ENCODE results near the gene CMTM2.
"Not testable (repeated sequence)": the region's sequence is repeated elsewhere in the genome, so short reads cannot be mapped to it uniquely, and the experiment has no call there.

CMTM2 gene

GRCh38 chr16:66605177-66605978 lies 26.1 kb downstream of the CMTM2 start:
- peak in 1 of 2 donors; percentile 17 for DNase-seq (ENCODE audit: extremely low read depth in 1 of 2, low read depth in 1 of 2)

DNA sequence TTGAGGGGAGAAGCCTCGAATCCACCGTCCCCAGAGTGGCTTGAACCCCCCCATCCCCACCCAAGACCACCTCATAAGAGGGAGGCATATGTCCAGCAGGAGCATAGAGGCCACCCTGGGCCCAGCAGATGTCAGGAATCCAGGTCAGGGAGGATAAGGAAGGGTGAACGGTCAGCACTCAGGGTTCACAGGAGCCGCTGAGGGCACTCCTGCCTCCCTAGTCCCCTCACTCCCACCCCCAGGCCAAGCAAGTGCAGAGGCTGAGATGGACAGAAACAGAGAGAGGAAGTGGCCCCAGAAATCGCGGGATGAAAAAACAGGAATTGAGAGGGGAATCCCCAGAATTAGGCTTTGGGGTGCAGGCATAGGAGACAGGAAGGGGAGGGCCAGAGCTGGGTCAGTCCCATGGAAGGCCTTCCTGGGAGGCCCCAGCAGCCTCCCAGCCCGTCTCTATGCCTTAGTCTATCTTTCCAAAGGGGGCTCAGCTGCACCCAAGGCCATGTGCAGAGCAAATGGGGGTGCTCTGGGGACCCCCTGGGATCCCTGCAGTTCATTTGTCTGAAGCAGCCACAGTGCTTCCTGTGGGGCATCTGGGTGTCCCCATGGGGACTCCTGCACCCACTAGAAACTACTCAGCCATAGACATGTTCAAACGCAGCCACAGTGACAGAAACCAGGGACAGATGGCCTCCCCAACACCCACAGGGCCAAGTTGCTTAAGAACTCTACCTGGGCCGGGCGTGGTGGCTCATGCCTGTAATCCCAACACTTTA lies 26.9 kb downstream of the CMTM2 start:
- no peak for DNase-seq (ENCODE audit: extremely low read depth in 1 of 2, low read depth in 1 of 2)

- DNase-seq (ENCODE audit: extremely low read depth in 1 of 2, low read depth in 1 of 2) = peak; percentile 64 to 77
Observed at GRCh38 chr16:66608241-66609138, 29.2 kb downstream of the CMTM2 start.

GRCh38 chr16:66609139-66609510 lies 29.9 kb downstream of the CMTM2 start:
- no peak for DNase-seq (ENCODE audit: extremely low read depth in 1 of 2, low read depth in 1 of 2)

DNA sequence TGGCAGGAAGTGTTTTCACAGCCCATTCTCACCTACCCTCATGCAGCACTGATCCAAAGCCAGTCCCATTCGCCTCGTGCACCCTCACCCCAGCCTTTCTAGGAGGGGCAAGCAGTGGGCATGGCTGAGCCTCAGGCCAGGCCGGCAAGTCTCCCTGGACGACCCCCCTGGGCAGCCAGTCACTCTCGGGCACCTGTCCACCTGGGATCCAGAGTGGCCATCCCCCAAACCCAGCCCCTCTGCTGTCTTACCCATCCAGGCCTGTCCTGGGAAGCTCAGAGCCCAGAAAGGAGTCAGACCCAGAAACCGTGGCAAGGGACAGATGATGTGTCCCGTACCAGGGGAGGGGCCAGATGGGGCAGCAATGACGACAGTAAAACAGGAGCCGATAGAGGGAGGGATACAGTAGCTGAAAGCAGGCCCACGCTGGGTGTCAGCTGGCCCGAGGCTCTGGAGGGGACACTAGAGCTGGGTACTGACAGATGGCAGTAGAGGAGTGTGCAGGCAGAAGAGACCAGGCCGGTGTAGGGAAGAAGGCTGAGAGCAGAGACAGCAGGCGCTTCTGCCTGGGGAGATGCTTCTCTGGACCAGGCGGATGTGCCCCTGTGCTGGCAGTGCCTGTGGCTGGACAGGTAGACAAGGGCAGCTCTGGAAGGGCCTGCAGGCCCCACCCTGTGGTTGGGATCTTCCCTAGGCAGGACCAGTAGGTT lies 31.0 kb downstream of the CMTM2 start:
- no peak for DNase-seq (ENCODE audit: extremely low read depth in 1 of 2, low read depth in 1 of 2)

- not testable (repeated sequence) for DNase-seq (ENCODE audit: extremely low read depth in 1 of 2, low read depth in 1 of 2)
Observed at GRCh38 chr16:66611911-66612310, 32.6 kb downstream of the CMTM2 start.

DNA sequence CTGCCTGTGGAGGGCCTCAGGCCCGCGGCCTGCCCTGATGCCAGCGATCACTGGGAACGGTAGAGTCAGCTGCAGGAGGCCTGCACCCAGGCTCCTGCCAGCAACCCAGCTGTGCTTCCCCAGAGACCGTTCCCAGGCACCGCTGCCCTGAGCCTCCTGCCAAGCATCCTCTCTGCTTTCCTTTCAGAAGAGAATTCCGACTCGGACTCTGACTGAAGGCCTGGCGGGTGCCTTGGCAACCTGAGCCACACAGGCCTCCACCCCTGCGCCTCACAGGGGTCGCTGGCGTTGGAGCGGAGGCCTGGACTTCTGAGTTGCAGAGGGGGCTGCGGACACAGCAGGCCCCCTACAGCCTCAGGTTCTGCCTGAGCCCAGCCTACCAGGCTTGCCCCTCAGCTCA lies 33.2 kb downstream of the CMTM2 start:
- DNase-seq (ENCODE audit: extremely low read depth in 1 of 2, low read depth in 1 of 2) = no peak

DNA sequence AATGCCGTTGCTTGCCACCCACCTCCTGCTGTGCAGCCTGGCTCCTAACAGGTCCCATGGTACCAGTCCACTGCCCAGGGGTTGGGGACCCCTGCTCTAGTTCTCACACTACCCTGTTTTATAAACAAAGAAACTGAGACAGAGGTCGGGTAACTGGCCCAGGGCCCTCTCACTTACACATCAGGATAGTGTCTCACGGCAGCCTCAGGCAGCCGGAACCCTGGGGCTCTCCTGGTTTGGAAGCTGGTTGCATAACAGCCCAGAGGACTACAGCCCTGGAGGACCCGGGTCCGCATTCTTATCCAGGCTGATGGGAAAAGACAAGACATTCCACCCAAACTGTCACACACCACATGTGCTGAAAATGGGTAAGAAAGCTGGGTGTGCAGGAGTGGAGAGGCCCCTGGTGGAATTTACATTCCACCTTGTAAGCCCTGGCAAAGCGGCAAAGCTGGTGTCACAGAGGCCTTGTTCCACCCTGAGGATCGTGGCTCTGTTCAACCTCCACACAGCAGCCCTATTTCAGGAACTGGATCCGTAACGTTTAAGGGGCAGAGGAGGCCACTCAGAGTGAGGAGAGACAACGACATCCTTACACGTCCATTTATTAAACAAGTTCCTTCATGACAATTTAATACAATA lies 35.0 kb downstream of the CMTM2 start:
- DNase-seq (ENCODE audit: extremely low read depth in 1 of 2, low read depth in 1 of 2) = no peak

DNA sequence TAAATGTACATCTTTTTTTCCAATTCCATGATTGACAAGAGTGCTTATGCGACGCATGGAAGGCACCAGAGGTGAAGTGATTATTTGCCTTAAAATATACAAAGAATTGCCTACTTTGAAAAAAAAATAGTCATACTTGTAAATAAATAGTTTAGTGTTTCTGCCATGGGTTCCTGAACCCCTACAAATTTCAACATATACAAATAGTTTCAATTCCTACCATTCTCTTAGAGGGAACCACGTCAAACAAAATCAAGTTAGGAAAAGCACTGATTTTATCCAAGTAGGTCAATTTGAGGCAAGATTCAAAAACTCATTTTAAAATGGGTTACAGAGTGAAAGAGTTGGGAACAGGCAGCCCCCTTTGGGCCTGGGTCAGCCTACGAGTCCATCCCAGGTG lies 36.9 kb downstream of the CMTM2 start:
- DNase-seq (ENCODE audit: extremely low read depth in 1 of 2, low read depth in 1 of 2) = no peak

DNA sequence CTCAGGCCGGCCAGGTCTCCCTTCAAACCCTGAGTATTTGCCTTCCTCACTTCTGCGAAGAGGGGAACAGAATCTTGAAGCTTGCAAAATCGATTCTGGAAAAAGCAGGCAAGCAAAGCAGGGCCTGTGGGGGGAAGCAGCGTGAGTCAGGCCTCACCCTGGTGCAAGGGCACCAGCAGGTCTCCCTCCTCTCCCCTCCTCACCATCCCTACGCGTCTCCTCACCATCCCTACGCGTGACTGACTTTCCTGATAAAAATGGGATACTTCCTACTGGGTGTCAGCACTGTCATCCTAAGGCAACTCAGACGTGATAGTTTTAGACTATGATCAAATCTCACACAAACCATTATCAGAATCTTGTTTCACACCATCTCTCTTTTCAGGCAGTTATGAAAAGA lies 37.3 kb downstream of the CMTM2 start:
- no peak for DNase-seq (ENCODE audit: extremely low read depth in 1 of 2, low read depth in 1 of 2)

- no peak for DNase-seq (ENCODE audit: extremely low read depth in 1 of 2, low read depth in 1 of 2)
Observed at GRCh38 chr16:66617010-66617434, 37.8 kb downstream of the CMTM2 start.

- DNase-seq (ENCODE audit: extremely low read depth in 1 of 2, low read depth in 1 of 2) = no peak
Observed at GRCh38 chr16:66617728-66618127, 38.5 kb downstream of the CMTM2 start.

DNA sequence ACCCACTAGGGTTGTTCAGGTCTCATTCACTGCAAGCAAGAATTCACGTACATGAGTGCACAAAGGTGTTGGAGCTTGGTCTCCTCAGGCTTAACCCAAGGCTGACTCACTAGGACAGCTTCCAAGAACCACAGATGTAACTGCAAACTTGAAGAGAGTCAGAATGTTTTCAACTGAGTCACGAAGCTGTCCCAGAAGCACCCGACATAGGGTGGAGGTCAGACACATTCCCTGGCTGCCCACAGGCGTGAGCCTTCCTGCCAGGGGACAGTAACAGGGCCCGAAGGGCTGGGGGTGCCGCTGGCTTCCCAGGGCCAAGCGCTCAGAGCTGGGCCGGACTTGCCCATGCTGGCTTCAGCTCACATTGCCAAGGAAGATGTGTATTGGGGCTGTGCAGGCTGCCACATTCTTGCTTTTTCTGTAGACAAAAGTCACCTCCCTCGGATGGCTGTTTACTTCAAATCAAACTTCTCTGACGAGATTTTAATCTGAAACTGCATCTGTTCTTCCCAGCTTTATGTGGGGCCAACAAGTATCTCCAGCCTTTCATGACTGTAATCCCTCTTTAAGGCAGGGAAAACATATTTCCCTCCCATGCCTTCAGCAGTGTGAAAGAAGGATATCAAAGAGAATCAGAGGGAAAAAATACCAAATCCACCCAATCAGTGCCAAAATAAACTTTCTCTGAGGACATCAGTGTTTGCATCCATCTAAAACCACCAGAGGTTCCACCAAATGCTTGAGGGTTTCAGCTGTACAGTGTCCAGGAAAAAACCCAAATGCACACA lies 39.5 kb downstream of the CMTM2 start:
- DNase-seq (ENCODE audit: extremely low read depth in 1 of 2, low read depth in 1 of 2) = no peak

DNA sequence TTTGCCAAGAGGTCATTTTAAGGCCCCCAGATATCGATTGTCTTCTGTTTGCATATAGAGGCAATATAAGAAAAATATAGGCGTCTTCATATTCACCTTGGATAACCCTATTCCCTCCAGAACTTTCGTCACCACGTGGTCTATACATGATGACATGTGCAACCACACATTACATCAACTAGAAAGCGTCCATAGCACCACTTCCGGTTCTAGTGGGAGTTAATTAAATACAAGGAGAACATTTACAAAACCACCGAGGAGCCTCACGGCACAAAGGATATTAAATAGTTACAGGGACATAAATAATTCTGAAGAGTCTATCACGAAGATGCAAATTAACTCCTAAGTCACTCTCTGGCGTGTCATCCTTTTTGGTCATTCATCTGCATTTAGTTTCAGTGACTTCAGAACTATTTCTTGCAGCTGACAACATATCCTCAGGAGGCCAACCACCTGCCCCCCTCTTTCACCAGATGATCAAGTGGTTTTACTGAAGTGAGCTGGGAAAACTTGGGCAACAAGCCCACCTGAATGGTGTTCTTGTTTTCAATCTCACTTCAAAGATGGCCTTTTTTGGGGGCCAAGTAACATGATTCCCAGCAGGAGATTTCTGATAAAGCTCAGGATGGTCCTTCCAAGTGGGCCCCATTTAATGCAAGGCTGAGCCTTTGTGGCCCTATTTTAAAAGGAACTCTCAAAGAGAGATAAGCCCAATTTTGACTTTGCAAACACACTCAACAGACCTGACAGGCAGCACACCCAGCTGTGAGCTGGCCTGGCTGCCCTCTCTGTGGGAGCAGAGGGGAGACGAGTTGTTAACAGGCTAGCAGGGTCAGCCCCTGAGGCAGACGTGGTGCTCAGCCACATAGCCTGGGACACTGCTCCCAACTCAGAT lies 40.5 kb downstream of the CMTM2 start:
- no peak for DNase-seq (ENCODE audit: extremely low read depth in 1 of 2, low read depth in 1 of 2)

- no peak for DNase-seq (ENCODE audit: extremely low read depth in 1 of 2, low read depth in 1 of 2)
Observed at GRCh38 chr16:66620429-66620795, 41.1 kb downstream of the CMTM2 start.

DNA sequence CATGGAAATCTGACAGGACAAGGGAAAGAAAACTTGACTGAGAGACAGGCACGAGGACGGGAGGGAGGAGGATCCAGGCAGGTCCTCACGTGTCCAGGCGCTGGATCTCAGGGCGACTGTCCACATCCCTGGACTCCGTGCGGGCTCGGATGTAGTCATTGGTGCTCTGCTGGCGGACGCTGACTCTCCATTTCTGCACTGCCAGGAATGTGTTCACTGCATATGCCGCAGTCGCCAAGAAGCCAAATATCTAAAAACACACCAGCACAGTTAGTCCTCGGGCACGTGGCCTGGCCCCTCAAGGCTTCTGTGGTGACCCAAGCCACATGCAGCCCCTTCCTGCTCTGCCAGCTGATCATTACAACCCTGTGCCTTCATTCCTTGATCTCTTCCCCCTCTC lies 42.7 kb downstream of the CMTM2 start:
- no peak for DNase-seq (ENCODE audit: extremely low read depth in 1 of 2, low read depth in 1 of 2)

DNA sequence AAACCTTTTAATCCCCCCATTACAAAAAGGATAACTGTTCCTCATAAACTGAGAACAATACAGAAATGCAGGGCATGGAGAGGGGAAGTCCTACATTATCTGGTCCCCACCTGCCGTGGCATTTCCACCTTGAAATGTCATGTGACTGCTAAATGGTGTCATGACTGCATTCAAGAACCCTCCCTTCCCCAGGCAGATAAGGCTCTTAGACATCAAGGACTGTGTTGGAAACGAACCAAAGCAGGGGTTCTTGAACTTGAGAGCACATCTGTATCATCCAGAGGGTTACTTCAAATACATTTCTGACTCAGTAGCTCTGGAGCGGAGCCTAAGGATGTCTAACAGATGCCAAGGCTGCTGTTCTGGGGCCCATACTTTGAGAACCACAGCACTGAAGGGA lies 43.6 kb downstream of the CMTM2 start:
- DNase-seq (ENCODE audit: extremely low read depth in 1 of 2, low read depth in 1 of 2) = no peak

DNA sequence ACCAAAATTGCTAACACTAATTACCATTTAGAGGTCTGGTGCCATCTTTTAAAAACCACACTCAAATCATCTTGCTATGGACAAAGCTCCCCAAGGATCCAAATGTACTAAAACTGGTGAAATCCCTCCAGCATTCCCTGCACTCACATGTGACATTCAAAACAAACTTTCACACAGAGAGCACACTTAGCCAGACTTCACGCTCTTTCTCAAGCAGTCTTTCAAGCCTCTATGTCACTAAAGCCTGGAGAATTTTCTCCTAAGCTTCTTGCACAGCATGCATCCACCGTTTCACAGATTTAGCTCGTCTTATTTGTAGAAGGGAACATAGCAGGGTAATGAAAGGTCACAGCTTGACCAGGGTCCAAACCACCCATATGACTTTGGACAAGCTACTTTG lies 44.5 kb downstream of the CMTM2 start:
- DNase-seq (ENCODE audit: extremely low read depth in 1 of 2, low read depth in 1 of 2) = no peak

Measured in stimulated activated CD8-positive, alpha-beta memory T cell treated with anti-CD3 and anti-CD28 coated beads, Interleukin-7, amount 100 ng/mL, for 48 hours (primary cell).